ENCODE results near the gene CNTNAP4.

Gene CNTNAP4

DNA sequence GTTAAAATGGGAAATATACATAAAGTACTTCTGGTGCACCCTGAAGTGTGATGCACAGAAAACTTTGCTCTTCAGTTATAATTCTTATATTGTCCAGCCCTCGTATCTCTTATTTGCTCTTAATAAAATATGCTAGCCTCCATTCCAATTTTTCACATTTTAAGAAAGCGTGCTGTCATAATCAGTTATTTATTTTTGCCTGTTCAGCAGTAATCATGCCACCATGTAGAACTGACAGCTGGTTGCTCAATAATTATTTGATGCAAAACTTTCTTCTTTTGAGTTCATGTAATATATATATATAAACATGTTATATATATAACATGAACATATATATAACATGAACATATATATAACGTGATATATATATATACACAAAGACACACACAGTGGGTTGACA lies 294.6 kb downstream of the CNTNAP4 start:
- Histone ChIP-seq H3K4me2 (ENCODE audit: low read length, poor library complexity, severe bottlenecking) (no peak overlapping the region), H3K9me3 (ENCODE audit: control insufficient read depth, low read length) (no peaks in the 10 kb centered on the region), H4K8ac (ENCODE audit: low read length) (no peak overlapping the region), H4K91ac (ENCODE audit: low read length) (no peak overlapping the region), H3K36me3 (ENCODE audit: control insufficient read depth in 1 of 2, insufficient read depth in 2 of 2, low read depth in 1 of 2, low read length in 2 of 2) (no peaks in the 10 kb centered on the region), H3K18ac (ENCODE audit: low read depth in 1 of 2, low read length in 2 of 2) (no peak overlapping the region), H2BK12ac (ENCODE audit: low read length in 2 of 2) (no peak overlapping the region), H2BK5ac (ENCODE audit: low read depth, low read length, poor library complexity, severe bottlenecking) (no peak overlapping the region), H3K4ac (ENCODE audit: low read depth in 1 of 2, low read length in 2 of 2) (no peak overlapping the region), H3K27me3 (ENCODE audit: control insufficient read depth in 1 of 2, insufficient read depth in 1 of 2, low read length in 2 of 2) (no peaks in the 10 kb centered on the region), H3K79me1 (replicated peaks; ENCODE audit: low read length, poor library complexity, severe bottlenecking) (no peaks in the 10 kb centered on the region), H3K4me3 (ENCODE audit: insufficient read depth in 1 of 2, low read depth in 1 of 2, low read length in 2 of 2) (no peak overlapping the region), H3K27ac (ENCODE audit: low read length, poor library complexity, severe bottlenecking) (no peak overlapping the region), H3K14ac (ENCODE audit: low read length in 2 of 2) (no peak overlapping the region), H2AK5ac (ENCODE audit: low read length, severe bottlenecking) (no peak overlapping the region), H3K4me1 (ENCODE audit: control insufficient read depth, insufficient read depth, low read depth, low read length) (no peaks in the 10 kb centered on the region), H2AFZ (ENCODE audit: low read depth, low read length) (no peak overlapping the region), H3K23ac (ENCODE audit: low read length in 2 of 2) (no peak overlapping the region), H3K9ac (ENCODE audit: low read length) (no peak overlapping the region), H2BK120ac (ENCODE audit: low read depth, low read length) (no peak overlapping the region), H2BK15ac (ENCODE audit: low read depth, poor library complexity, severe bottlenecking) (no peak overlapping the region)
- DNase-seq: no peak
- WGBS: 22% methylated on average over 1 of the region's 3 CpGs

DNA sequence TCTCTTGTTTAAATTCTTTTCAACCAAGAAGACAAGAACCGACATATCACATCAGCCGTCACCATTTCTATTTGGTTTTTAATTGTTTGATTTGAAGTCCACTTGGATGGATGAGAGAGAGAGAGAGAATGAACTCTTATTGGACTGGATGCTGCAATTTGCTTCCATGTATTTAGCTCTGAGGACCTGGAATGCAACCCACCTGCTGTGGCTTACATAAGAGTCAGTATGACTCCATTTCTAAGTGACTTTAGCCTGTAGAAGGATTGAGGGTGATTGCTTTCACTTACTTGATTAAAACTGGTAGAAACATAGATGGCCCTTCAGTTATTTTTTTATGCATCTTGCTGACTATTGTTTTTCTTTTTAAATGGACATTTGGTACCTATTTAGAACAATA lies 296.1 kb downstream of the CNTNAP4 start:
- Histone ChIP-seq H3K14ac (ENCODE audit: low read length in 2 of 2) (no peak overlapping the region), H2AFZ (ENCODE audit: low read depth, low read length) (no peak overlapping the region), H3K27me3 (ENCODE audit: control insufficient read depth in 1 of 2, insufficient read depth in 1 of 2, low read length in 2 of 2) (no peaks in the 10 kb centered on the region), H4K8ac (ENCODE audit: low read length) (no peak overlapping the region), H3K4ac (ENCODE audit: low read depth in 1 of 2, low read length in 2 of 2) (no peak overlapping the region), H3K18ac (ENCODE audit: low read depth in 1 of 2, low read length in 2 of 2) (no peak overlapping the region), H4K91ac (ENCODE audit: low read length) (no peak overlapping the region), H2BK5ac (ENCODE audit: low read depth, low read length, poor library complexity, severe bottlenecking) (no peak overlapping the region), H3K4me1 (ENCODE audit: control insufficient read depth, insufficient read depth, low read depth, low read length) (no peaks in the 10 kb centered on the region), H3K23ac (ENCODE audit: low read length in 2 of 2) (no peak overlapping the region), H2BK12ac (ENCODE audit: low read length in 2 of 2) (no peak overlapping the region), H2BK15ac (ENCODE audit: low read depth, poor library complexity, severe bottlenecking) (no peak overlapping the region), H3K4me2 (ENCODE audit: low read length, poor library complexity, severe bottlenecking) (no peak overlapping the region), H3K9ac (ENCODE audit: low read length) (no peak overlapping the region), H3K9me3 (ENCODE audit: control insufficient read depth, low read length) (no peaks in the 10 kb centered on the region), H3K36me3 (ENCODE audit: control insufficient read depth in 1 of 2, insufficient read depth in 2 of 2, low read depth in 1 of 2, low read length in 2 of 2) (no peaks in the 10 kb centered on the region), H3K79me1 (replicated peaks; ENCODE audit: low read length, poor library complexity, severe bottlenecking) (no peaks in the 10 kb centered on the region), H2AK5ac (ENCODE audit: low read length, severe bottlenecking) (no peak overlapping the region), H3K27ac (ENCODE audit: low read length, poor library complexity, severe bottlenecking) (no peak overlapping the region), H2BK120ac (ENCODE audit: low read depth, low read length) (no peak overlapping the region), H3K4me3 (ENCODE audit: insufficient read depth in 1 of 2, low read depth in 1 of 2, low read length in 2 of 2) (no peak overlapping the region)
- WGBS: 100% methylated on average over 2 of the region's 2 CpGs
- no peak for DNase-seq

- H2BK5ac ChIP-seq (ENCODE audit: low read depth, low read length, poor library complexity, severe bottlenecking): no peak overlapping the region
- no peaks in the 10 kb centered on the region for H3K4me1 ChIP-seq (ENCODE audit: control insufficient read depth, insufficient read depth, low read depth, low read length)
- no peak overlapping the region for H4K8ac ChIP-seq (ENCODE audit: low read length)
- H4K91ac ChIP-seq (ENCODE audit: low read length): no peak overlapping the region
- H2BK12ac ChIP-seq (ENCODE audit: low read length in 2 of 2): no peak overlapping the region
- H3K4ac ChIP-seq (ENCODE audit: low read depth in 1 of 2, low read length in 2 of 2): no peak overlapping the region
- DNase-seq: no peak
- no peak overlapping the region for H3K23ac ChIP-seq (ENCODE audit: low read length in 2 of 2)
- H3K36me3 ChIP-seq (ENCODE audit: control insufficient read depth in 1 of 2, insufficient read depth in 2 of 2, low read depth in 1 of 2, low read length in 2 of 2): no peaks in the 10 kb centered on the region
- no peaks in the 10 kb centered on the region for H3K9me3 ChIP-seq (ENCODE audit: control insufficient read depth, low read length)
- H2BK120ac ChIP-seq (ENCODE audit: low read depth, low read length): no peak overlapping the region
- H3K18ac ChIP-seq (ENCODE audit: low read depth in 1 of 2, low read length in 2 of 2): no peak overlapping the region
- no peak overlapping the region for H3K14ac ChIP-seq (ENCODE audit: low read length in 2 of 2)
- no peak overlapping the region for H2AFZ ChIP-seq (ENCODE audit: low read depth, low read length)
- H3K4me2 ChIP-seq (ENCODE audit: low read length, poor library complexity, severe bottlenecking): no peak overlapping the region
- H3K27ac ChIP-seq (ENCODE audit: low read length, poor library complexity, severe bottlenecking): no peak overlapping the region
- no peaks in the 10 kb centered on the region for H3K27me3 ChIP-seq (ENCODE audit: control insufficient read depth in 1 of 2, insufficient read depth in 1 of 2, low read length in 2 of 2)
- H2BK15ac ChIP-seq (ENCODE audit: low read depth, poor library complexity, severe bottlenecking): no peak overlapping the region
- no peak overlapping the region for H3K4me3 ChIP-seq (ENCODE audit: insufficient read depth in 1 of 2, low read depth in 1 of 2, low read length in 2 of 2)
- no peak overlapping the region for H3K9ac ChIP-seq (ENCODE audit: low read length)
- 83% methylated on average over 1 of the region's 2 CpGs for WGBS
- H3K79me1 ChIP-seq (replicated peaks; ENCODE audit: low read length, poor library complexity, severe bottlenecking): no peaks in the 10 kb centered on the region
- no peak overlapping the region for H2AK5ac ChIP-seq (ENCODE audit: low read length, severe bottlenecking)
Observed at GRCh38 chr16:76574651-76575050, 297.4 kb downstream of the CNTNAP4 start.

DNA sequence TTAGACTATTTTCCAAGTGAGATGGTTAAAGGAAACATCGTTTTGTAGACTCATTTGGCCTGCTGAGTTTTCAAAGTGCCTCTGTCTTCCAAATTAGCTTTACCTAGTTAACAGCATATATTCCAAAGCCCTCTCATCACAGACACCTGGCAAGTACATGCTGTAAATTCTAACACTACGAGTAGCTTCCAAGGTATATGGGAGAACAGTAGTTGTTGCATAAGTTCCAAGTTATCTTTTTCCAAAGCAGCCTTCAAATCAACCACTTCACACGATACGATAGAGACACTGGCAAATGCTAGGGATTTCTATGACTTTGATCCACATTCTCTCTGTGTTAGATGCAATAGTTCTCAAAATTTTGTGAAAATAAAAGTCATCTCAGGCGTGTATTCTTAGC lies 299.3 kb downstream of the CNTNAP4 start:
- Histone ChIP-seq H4K91ac (ENCODE audit: low read length) (no peak overlapping the region), H3K4me1 (ENCODE audit: control insufficient read depth, insufficient read depth, low read depth, low read length) (no peaks in the 10 kb centered on the region), H4K8ac (ENCODE audit: low read length) (no peak overlapping the region), H3K18ac (ENCODE audit: low read depth in 1 of 2, low read length in 2 of 2) (no peak overlapping the region), H3K23ac (ENCODE audit: low read length in 2 of 2) (no peak overlapping the region), H2BK5ac (ENCODE audit: low read depth, low read length, poor library complexity, severe bottlenecking) (no peak overlapping the region), H3K9me3 (ENCODE audit: control insufficient read depth, low read length) (no peaks in the 10 kb centered on the region), H2AFZ (ENCODE audit: low read depth, low read length) (no peak overlapping the region), H3K9ac (ENCODE audit: low read length) (no peak overlapping the region), H3K36me3 (ENCODE audit: control insufficient read depth in 1 of 2, insufficient read depth in 2 of 2, low read depth in 1 of 2, low read length in 2 of 2) (no peaks in the 10 kb centered on the region), H3K14ac (ENCODE audit: low read length in 2 of 2) (no peak overlapping the region), H3K4ac (ENCODE audit: low read depth in 1 of 2, low read length in 2 of 2) (no peak overlapping the region), H2BK12ac (ENCODE audit: low read length in 2 of 2) (no peak overlapping the region), H2BK120ac (ENCODE audit: low read depth, low read length) (no peak overlapping the region), H2AK5ac (ENCODE audit: low read length, severe bottlenecking) (no peak overlapping the region), H3K79me1 (replicated peaks; ENCODE audit: low read length, poor library complexity, severe bottlenecking) (no peaks in the 10 kb centered on the region), H3K4me2 (ENCODE audit: low read length, poor library complexity, severe bottlenecking) (no peak overlapping the region), H3K4me3 (ENCODE audit: insufficient read depth in 1 of 2, low read depth in 1 of 2, low read length in 2 of 2) (no peak overlapping the region), H2BK15ac (ENCODE audit: low read depth, poor library complexity, severe bottlenecking) (no peak overlapping the region), H3K27ac (ENCODE audit: low read length, poor library complexity, severe bottlenecking) (no peak overlapping the region), H3K27me3 (ENCODE audit: control insufficient read depth in 1 of 2, insufficient read depth in 1 of 2, low read length in 2 of 2) (no peaks in the 10 kb centered on the region)
- DNase-seq: no peak
- WGBS: 92% methylated on average over 1 of the region's 5 CpGs

Data from mesenchymal stem cell (in vitro differentiated cells and primary cell).